BE2C (cell line): ENCODE measurements around the gene MDFIC. TPM values are rescaled to one million over a fixed set of nuclear protein-coding genes. Genes with fewer than 3 reads are reported as not detected.
A peak's percentile ranks its signal among the peaks of the same experiment; 100 is the strongest.
"Not testable (repeated sequence)": the region's sequence is repeated elsewhere in the genome, so short reads cannot be mapped to it uniquely, and the experiment has no call there.

Experiments used
- DNase-seq: peaks from one replicate; pipeline ENCODE4 v3.0.0-alpha.2; 2020
- H3K27me3 ChIP-seq: fragments of 250-450 bp; sonication (Bioruptor Pico); 2 replicates; pipeline ENCODE4 v1.5.1; 2020; ENCODE audit warnings: mild to moderate bottlenecking
- H3K36me3 ChIP-seq: fragments of 250-450 bp; sonication (Bioruptor Pico); 2 replicates; pipeline ENCODE4 v1.5.1; 2020; ENCODE audit warnings: mild to moderate bottlenecking
- H3K4me1 ChIP-seq: fragments of 250-450 bp; sonication (Bioruptor Pico); 2 replicates; pipeline ENCODE4 v1.5.1; 2020
- H3K4me3 ChIP-seq: 2 replicates; pipeline ENCODE4 v1.5.1; 2011; ENCODE audit warnings: low read depth, low read length
- H3K9me3 ChIP-seq: fragments of 250-450 bp; sonication (Bioruptor Pico); 2 replicates; pipeline ENCODE4 v1.5.1; 2020
- polyA plus RNA-seq: library from polyadenylated mRNA; unstranded; fragments of >200 nt; gene quantifications from one replicate; pipeline ENCODE4 v1.2.1, GENCODE V29; 2012; ENCODE audit warnings: low read depth, missing spikeins; ENCODE audit not compliant: insufficient read length, insufficient read depth
- TF ChIP-seq, protein P1 (sequence below): IDR thresholded peaks from 2 replicates; pipeline ENCODE4 v1.5.1; 2012; ENCODE audit warnings: mild to moderate bottlenecking, low read depth, low read length

The MDFIC gene, protein sequence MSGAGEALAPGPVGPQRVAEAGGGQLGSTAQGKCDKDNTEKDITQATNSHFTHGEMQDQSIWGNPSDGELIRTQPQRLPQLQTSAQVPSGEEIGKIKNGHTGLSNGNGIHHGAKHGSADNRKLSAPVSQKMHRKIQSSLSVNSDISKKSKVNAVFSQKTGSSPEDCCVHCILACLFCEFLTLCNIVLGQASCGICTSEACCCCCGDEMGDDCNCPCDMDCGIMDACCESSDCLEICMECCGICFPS
- polyA plus RNA-seq = not detected

DNA sequence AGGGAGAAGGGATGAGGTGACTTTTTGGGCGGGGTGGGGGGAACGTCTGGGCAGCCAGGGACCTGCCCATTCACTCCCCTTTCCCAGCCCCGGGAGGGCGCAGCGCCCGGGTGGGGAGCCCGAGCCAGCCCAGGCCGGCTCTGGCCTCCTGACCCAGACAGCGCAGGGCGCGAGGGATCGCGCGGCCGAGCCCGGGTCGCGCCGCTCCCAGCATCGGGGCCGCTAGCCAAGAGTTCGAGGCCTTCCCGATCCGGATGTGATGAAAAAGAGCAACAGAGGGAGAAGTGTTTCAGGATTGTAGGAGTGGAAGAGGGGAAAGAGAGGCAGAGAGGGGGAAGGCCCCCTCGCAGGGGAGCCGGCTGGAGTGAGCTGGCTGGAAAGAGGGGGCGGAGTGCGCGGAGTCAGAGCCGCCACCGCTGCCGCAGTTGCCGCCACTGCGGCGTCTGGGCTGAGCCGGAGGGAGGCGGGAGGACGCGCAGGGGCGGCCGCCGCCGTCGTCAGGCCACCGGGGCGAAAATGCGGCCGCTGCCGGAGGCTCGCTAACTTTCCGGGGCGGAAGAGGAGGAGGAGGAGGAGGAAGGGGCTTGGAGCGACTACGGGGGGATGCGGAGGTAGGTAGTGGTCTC is at the start of gene MDFIC:
MDFIC (plus strand) TSS at position 69 of the 626 bp plus-strand sequence. CDS start 940 bp downstream, outside the sequence.
- Histone ChIP-seq H3K9me3 (no peaks in the 10 kb centered on the region), H3K4me3 (peak within 1 kb of the TSS; percentile 15), H3K27me3 (peaks cover 26% of the 10 kb centered on the region), H3K36me3 (no peaks in the 10 kb centered on the region), H3K4me1 (no peaks in the 10 kb centered on the region)
- peak; percentile 14 for DNase-seq
- TF ChIP-seq, protein P1, sequence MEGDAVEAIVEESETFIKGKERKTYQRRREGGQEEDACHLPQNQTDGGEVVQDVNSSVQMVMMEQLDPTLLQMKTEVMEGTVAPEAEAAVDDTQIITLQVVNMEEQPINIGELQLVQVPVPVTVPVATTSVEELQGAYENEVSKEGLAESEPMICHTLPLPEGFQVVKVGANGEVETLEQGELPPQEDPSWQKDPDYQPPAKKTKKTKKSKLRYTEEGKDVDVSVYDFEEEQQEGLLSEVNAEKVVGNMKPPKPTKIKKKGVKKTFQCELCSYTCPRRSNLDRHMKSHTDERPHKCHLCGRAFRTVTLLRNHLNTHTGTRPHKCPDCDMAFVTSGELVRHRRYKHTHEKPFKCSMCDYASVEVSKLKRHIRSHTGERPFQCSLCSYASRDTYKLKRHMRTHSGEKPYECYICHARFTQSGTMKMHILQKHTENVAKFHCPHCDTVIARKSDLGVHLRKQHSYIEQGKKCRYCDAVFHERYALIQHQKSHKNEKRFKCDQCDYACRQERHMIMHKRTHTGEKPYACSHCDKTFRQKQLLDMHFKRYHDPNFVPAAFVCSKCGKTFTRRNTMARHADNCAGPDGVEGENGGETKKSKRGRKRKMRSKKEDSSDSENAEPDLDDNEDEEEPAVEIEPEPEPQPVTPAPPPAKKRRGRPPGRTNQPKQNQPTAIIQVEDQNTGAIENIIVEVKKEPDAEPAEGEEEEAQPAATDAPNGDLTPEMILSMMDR = no peak

- no peak for DNase-seq
- Histone ChIP-seq H3K36me3 (no peaks in the 10 kb centered on the region), H3K4me3 (no peak overlapping the region), H3K4me1 (no peaks in the 10 kb centered on the region), H3K27me3 (no peaks in the 10 kb centered on the region), H3K9me3 (no peaks in the 10 kb centered on the region)
- TF ChIP-seq, protein P1 = no peak
Measured at GRCh38 chr7:114874170-114874569, 47.7 kb upstream of the MDFIC start.

- Histone ChIP-seq H3K9me3 (no peaks in the 10 kb centered on the region), H3K4me3 (no peak overlapping the region), H3K27me3 (no peaks in the 10 kb centered on the region), H3K4me1 (no peaks in the 10 kb centered on the region), H3K36me3 (no peaks in the 10 kb centered on the region)
- DNase-seq = no peak
- TF ChIP-seq, protein P1 = no peak
Measured at GRCh38 chr7:114875186-114875585, 46.7 kb upstream of the MDFIC start.

DNA sequence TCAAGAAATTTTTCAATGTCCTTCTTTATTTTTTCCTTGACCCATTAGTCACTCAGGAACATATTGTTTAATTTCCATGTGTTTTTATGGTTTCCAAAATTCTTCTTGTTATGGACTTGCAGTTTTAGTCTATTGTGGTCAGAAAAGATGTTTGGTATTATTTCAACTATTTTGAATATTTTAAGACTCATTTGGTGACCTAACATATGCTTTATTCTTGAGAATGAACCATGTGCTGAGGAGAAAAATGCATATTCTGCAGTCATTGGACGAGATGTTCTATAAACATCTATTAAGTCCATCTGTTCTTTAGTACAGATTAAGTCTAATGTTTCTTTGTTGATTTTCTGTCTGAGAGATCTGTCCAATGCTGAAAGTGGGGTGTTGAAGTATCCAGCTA is 42.3 kb upstream of the MDFIC start:
- TF ChIP-seq, protein P1 = no peak
- Histone ChIP-seq H3K9me3 (no peaks in the 10 kb centered on the region), H3K4me3 (no peak overlapping the region), H3K4me1 (no peaks in the 10 kb centered on the region), H3K27me3 (no peaks in the 10 kb centered on the region), H3K36me3 (no peaks in the 10 kb centered on the region)
- no peak for DNase-seq

- no peaks in the 10 kb centered on the region for H3K27me3 ChIP-seq
- H3K4me3 ChIP-seq = no peak overlapping the region
- no peaks in the 10 kb centered on the region for H3K4me1 ChIP-seq
- TF ChIP-seq, protein P1 = no peak
- H3K36me3 ChIP-seq = no peaks in the 10 kb centered on the region
- no peaks in the 10 kb centered on the region for H3K9me3 ChIP-seq
- DNase-seq = no peak
Measured at GRCh38 chr7:114885836-114886235, 36.1 kb upstream of the MDFIC start.

GRCh38 chr7:114886241-114886640 is 35.7 kb upstream of the MDFIC start:
- H3K9me3 ChIP-seq = no peaks in the 10 kb centered on the region
- H3K36me3 ChIP-seq = no peaks in the 10 kb centered on the region
- no peak overlapping the region for H3K4me3 ChIP-seq
- no peak for DNase-seq
- no peaks in the 10 kb centered on the region for H3K27me3 ChIP-seq
- no peaks in the 10 kb centered on the region for H3K4me1 ChIP-seq
- TF ChIP-seq, protein P1 = no peak

DNA sequence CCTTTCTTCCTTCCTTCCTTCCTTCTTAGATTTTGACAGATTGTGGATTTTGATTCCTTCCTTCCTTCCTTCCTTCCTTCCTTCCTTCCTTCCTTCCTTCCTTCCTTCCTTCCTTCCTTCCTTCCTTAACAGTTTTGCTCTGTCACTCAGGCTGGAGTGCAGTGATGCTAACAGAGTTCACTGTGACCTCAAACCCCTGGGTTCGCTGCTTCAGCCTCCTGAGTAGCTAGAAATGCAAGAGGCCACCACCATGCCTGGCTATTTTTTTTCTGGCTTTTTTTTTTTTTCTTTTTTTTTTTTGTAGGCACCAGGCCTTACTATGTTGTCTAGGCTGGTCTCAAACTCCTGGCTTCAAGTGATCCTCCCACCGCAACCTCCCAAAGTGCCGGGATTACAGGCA is 32.8 kb upstream of the MDFIC start:
- not testable (repeated sequence) for DNase-seq, H3K27me3 ChIP-seq, H3K4me1 ChIP-seq, H3K4me3 ChIP-seq, H3K9me3 ChIP-seq, H3K36me3 ChIP-seq
